H9 (cell line): ENCODE data around the gene SDK2. TPM values are rescaled to one million over a fixed set of nuclear protein-coding genes. Genes with fewer than 3 reads are reported as not detected.

Experiments
- DNase-seq: peaks from one replicate; pipeline ENCODE4 v3.0.0-alpha.2; 2017
- H2AFZ ChIP-seq: one replicate; pipeline ENCODE4 v1.6.1; 2013; ENCODE audit warnings: mild to moderate bottlenecking, low read length, control low read depth, moderate library complexity
- H2AK5ac ChIP-seq: 2 replicates; pipeline ENCODE4 v1.6.1; 2013; ENCODE audit warnings: low read length, control low read depth, mixed read lengths; ENCODE audit not compliant: insufficient read length
- H2BK120ac ChIP-seq: one replicate; pipeline ENCODE4 v1.6.1; 2013; ENCODE audit warnings: low read depth, mild to moderate bottlenecking, low read length, control low read depth, inconsistent platforms; ENCODE audit not compliant: poor library complexity, severe bottlenecking
- H2BK12ac ChIP-seq: 2 replicates; pipeline ENCODE4 v1.6.1; 2013; ENCODE audit warnings: low read length, control low read depth, mixed read lengths, low read depth; ENCODE audit not compliant: insufficient read length
- H2BK15ac ChIP-seq: 2 replicates; pipeline ENCODE4 v1.6.1; 2013; ENCODE audit warnings: low read depth, low read length, control low read depth
- H2BK20ac ChIP-seq: one replicate; pipeline ENCODE4 v1.6.1; 2013; ENCODE audit warnings: low read depth, mild to moderate bottlenecking, low read length, control low read depth, inconsistent platforms; ENCODE audit not compliant: poor library complexity, severe bottlenecking
- H2BK5ac ChIP-seq: 2 replicates; pipeline ENCODE4 v1.6.1; 2013; ENCODE audit warnings: low read length, control low read depth, mixed read lengths; ENCODE audit not compliant: insufficient read length
- H3K14ac ChIP-seq: 2 replicates; pipeline ENCODE4 v1.6.1; 2013; ENCODE audit warnings: low read length, control low read depth; ENCODE audit not compliant: insufficient read depth
- H3K18ac ChIP-seq: 2 replicates; pipeline ENCODE4 v1.6.1; 2013; ENCODE audit warnings: low read depth, mild to moderate bottlenecking, mixed read lengths, low read length, control low read depth; ENCODE audit not compliant: insufficient read length
- H3K23ac ChIP-seq: 2 replicates; pipeline ENCODE4 v1.6.1; 2013; ENCODE audit warnings: low read length, control low read depth, mixed read lengths, low read depth; ENCODE audit not compliant: insufficient read length
- H3K23me2 ChIP-seq: 2 replicates; pipeline ENCODE4 v1.6.1; 2013; ENCODE audit warnings: low read depth, mild to moderate bottlenecking, mixed read lengths, low read length, control low read depth; ENCODE audit not compliant: insufficient read length, poor library complexity, severe bottlenecking
- H3K27ac ChIP-seq: 2 replicates; pipeline ENCODE4 v1.5.1; 2013; ENCODE audit warnings: low read length, control low read depth, mixed read lengths, low read depth; ENCODE audit not compliant: insufficient read length
- H3K27me3 ChIP-seq: 2 replicates; pipeline ENCODE4 v1.6.1; 2013; ENCODE audit warnings: low read length, control low read depth, inconsistent platforms; ENCODE audit not compliant: insufficient read depth
- H3K4ac ChIP-seq: 2 replicates; pipeline ENCODE4 v1.6.1; 2013; ENCODE audit warnings: low read depth, mild to moderate bottlenecking, control low read depth, inconsistent platforms, low read length, moderate library complexity
- H3K4me1 ChIP-seq: 2 replicates; pipeline ENCODE4 v1.6.1; 2013; ENCODE audit warnings: low read length, control low read depth, inconsistent platforms; ENCODE audit not compliant: insufficient read depth
- H3K4me2 ChIP-seq: 2 replicates; pipeline ENCODE4 v1.6.1; 2013; ENCODE audit warnings: low read length, control low read depth, mixed read lengths; ENCODE audit not compliant: insufficient read length, insufficient read depth
- H3K56ac ChIP-seq: 2 replicates; pipeline ENCODE4 v1.6.1; 2013; ENCODE audit warnings: low read depth, mild to moderate bottlenecking, mixed read lengths, low read length, control low read depth; ENCODE audit not compliant: insufficient read length
- H3K79me1 ChIP-seq: 2 replicates; pipeline ENCODE4 v1.6.1; 2013; ENCODE audit warnings: low read depth, mild to moderate bottlenecking, moderate library complexity, low read length, control low read depth, inconsistent platforms; ENCODE audit not compliant: insufficient read depth, poor library complexity, severe bottlenecking
- H3K79me2 ChIP-seq: 2 replicates; pipeline ENCODE4 v1.6.1; 2013; ENCODE audit warnings: low read length, control low read depth, inconsistent platforms; ENCODE audit not compliant: insufficient read depth
- H3K9ac ChIP-seq: 2 replicates; pipeline ENCODE4 v1.6.1; 2013; ENCODE audit warnings: low read length, control low read depth, mixed read lengths; ENCODE audit not compliant: insufficient read length; ENCODE audit errors: extremely low read depth
- H3K9me3 ChIP-seq: one replicate; pipeline ENCODE4 v1.6.1; 2013; ENCODE audit warnings: low read depth, low read length, inconsistent platforms; ENCODE audit not compliant: control insufficient read depth
- H3T11ph ChIP-seq: one replicate; pipeline ENCODE4 v1.6.1; 2013; ENCODE audit warnings: mild to moderate bottlenecking, low read length, control low read depth, inconsistent platforms
- H4K20me1 ChIP-seq: one replicate; pipeline ENCODE4 v1.6.1; 2013; ENCODE audit not compliant: control insufficient read depth, insufficient read length, insufficient read depth
- H4K5ac ChIP-seq: 2 replicates; pipeline ENCODE4 v1.6.1; 2013; ENCODE audit warnings: low read depth, mild to moderate bottlenecking, mixed read lengths, low read length, control low read depth; ENCODE audit not compliant: insufficient read length
- H4K8ac ChIP-seq: replicated peaks from 2 replicates; pipeline ENCODE4 v1.6.1; 2013; ENCODE audit warnings: low read length, control low read depth, mixed read lengths, low read depth; ENCODE audit not compliant: insufficient read length
- H4K91ac ChIP-seq: 2 replicates; pipeline ENCODE4 v1.6.1; 2013; ENCODE audit warnings: low read depth, mild to moderate bottlenecking, moderate library complexity, mixed read lengths, low read length, control low read depth; ENCODE audit not compliant: insufficient read length
- H3K27ac Mint-ChIP-seq, 3 experiments: 2 replicates in 2 of 3; 3 replicates in 1 of 3; pipeline ENCODE4 v1.8.0; 2020 to 2021; ENCODE audit warnings: mixed read lengths in 3 of 3, mild to moderate bottlenecking in 1 of 3, moderate library complexity in 1 of 3
- H3K27me3 Mint-ChIP-seq: 2 replicates; pipeline ENCODE4 v1.8.0; 2021; ENCODE audit warnings: low read depth, mild to moderate bottlenecking, moderate library complexity, mixed read lengths
- H3K36me3 Mint-ChIP-seq, 3 experiments: 2 replicates in 2 of 3; 3 replicates in 1 of 3; pipeline ENCODE4 v1.8.0; 2020 to 2021; ENCODE audit warnings: low read depth in 3 of 3, mixed read lengths in 3 of 3; ENCODE audit not compliant: insufficient read depth in 1 of 3
- H3K4me1 Mint-ChIP-seq, 2 experiments: 2 replicates each; pipeline ENCODE4 v1.8.0; 2020; ENCODE audit warnings: mixed read lengths in 2 of 2
- H3K4me3 Mint-ChIP-seq, 2 experiments: 2 replicates in 1 of 2; 3 replicates in 1 of 2; pipeline ENCODE4 v1.8.0; 2020 to 2021; ENCODE audit warnings: mild to moderate bottlenecking in 2 of 2, mixed read lengths in 2 of 2, moderate library complexity in 1 of 2
- H3K9me3 Mint-ChIP-seq, 2 experiments: 2 replicates in 1 of 2; 3 replicates in 1 of 2; pipeline ENCODE4 v1.8.0; 2020; ENCODE audit warnings: mild to moderate bottlenecking in 2 of 2, mixed read lengths in 2 of 2, moderate library complexity in 1 of 2
- CTCF ChIP-seq: fragments of 200-600 bp; sonication (generic); conservative IDR thresholded peaks from 3 replicates; pipeline ENCODE4 v1.8.0; 2021; ENCODE audit warnings: antibody characterized with exemption, mild to moderate bottlenecking
- WGBS: extraction: QIAGEN DNeasy Blood & Tissue Kit; methylation state at CpG from one replicate; pipeline ENCODE4 v1.1.7; 2013; ENCODE audit warnings: missing lambda C conversion rate, low lambda C conversion rate, mixed read lengths; ENCODE audit not compliant: insufficient read length; ENCODE audit errors: extremely low coverage; 5-methylcytosine and 5-hydroxymethylcytosine counted together
- total RNA-seq: library from RNA; stranded (reverse); gene quantifications from 2 replicates; pipeline ENCODE4 v1.2.1, GENCODE V29; 2021

The SDK2 gene
- total RNA-seq, 1 experiment from 2014 or later, result 9.1 TPM

GRCh38 chr17:73548620-73549311 lies 95.5 kb downstream of the SDK2 start:
- no peaks in the 10 kb centered on the region for H3K36me3 Mint-ChIP-seq
- H3K27me3 Mint-ChIP-seq, result no peaks in the 10 kb centered on the region; the same call in 1 of the 2 replicates
- Histone ChIP-seq H3K9ac (no peak overlapping the region), H2BK12ac (no peak overlapping the region), H3K4me1 (peaks cover 3% of the 10 kb centered on the region; the same call in 1 of the 2 replicates), H2AFZ (no peak overlapping the region), H3K4ac (no peak overlapping the region), H3K79me2 (no peaks in the 10 kb centered on the region), H3K18ac (no peak overlapping the region), H3K27ac (no peak overlapping the region), H3K4me2 (no peak overlapping the region), H4K5ac (no peak overlapping the region), H2AK5ac (no peak overlapping the region), H2BK120ac (no peak overlapping the region), H2BK15ac (no peak overlapping the region), H3K23ac (no peak overlapping the region), H2BK5ac (no peak overlapping the region), H4K20me1 (no peaks in the 10 kb centered on the region), H4K91ac (no peak overlapping the region), H3K27me3 (no peaks in the 10 kb centered on the region), H3K14ac (no peak overlapping the region; the same call in 1 of the 2 replicates), H3T11ph (no peak overlapping the region), H3K56ac (no peak overlapping the region), H3K23me2 (no peaks in the 10 kb centered on the region), H3K9me3 (no peaks in the 10 kb centered on the region), H2BK20ac (no peak overlapping the region), H3K79me1 (no peaks in the 10 kb centered on the region), H4K8ac (no peak overlapping the region)
- no peak overlapping the region for H3K4me3 Mint-ChIP-seq
- TF ChIP-seq CTCF, result no peak
- H3K4me1 Mint-ChIP-seq, result peaks cover 46 to 78% of the 10 kb centered on the region in 2 experiments
- no peak for DNase-seq
- no peaks in the 10 kb centered on the region for H3K9me3 Mint-ChIP-seq
- H3K27ac Mint-ChIP-seq, result no peak overlapping the region
- WGBS, result no CpG with 5 or more reads among the region's 11 CpGs
